Common myeloid progenitor, CD34-positive (primary cell): ENCODE results near the gene KCNQ5.
A peak's percentile ranks its signal among the peaks of the same experiment; 100 is the strongest.
"Not testable (repeated sequence)": the region's sequence is repeated elsewhere in the genome, so short reads cannot be mapped to it uniquely, and the experiment has no call there.

Experiments
- CTCF ChIA-PET: fragments of 350-600 bp; sonication (Branson Sonifier 250); formaldehyde crosslinking; loops from one replicate; lab custom pipeline; 2021; ENCODE audit warnings: antibody characterized with exemption; lab: Charles Lee
- POLR2A ChIA-PET: fragments of 350-600 bp; sonication (Branson Sonifier 250); formaldehyde crosslinking; loops from one replicate; lab custom pipeline; 2021; ENCODE audit warnings: antibody characterized with exemption; lab: Charles Lee
- DNase-seq, 3 donors: peaks; one replicate each; pipeline versions ENCODE4 v3.0.0 to v3.0.0-alpha.2; 2013
- H3K27ac ChIP-seq, 2 experiments: 1 replicate in 1 of 2; 2 replicates in 1 of 2; pipeline ENCODE4 v1.7.0; 2013; ENCODE audit warnings: inconsistent platforms in 2 of 2, low read length in 2 of 2, mild to moderate bottlenecking in 2 of 2, low read depth in 1 of 2, moderate library complexity in 1 of 2; ENCODE audit not compliant: severe bottlenecking in 2 of 2, insufficient read depth in 1 of 2, poor library complexity in 1 of 2
- H3K27me3 ChIP-seq, 5 experiments: replicated peaks in 2 of 5; 1 replicate in 3 of 5; 2 replicates in 2 of 5; pipeline versions ENCODE4 v1.6.1 to v1.7.0; 2013; ENCODE audit warnings: low read length in 4 of 5, mild to moderate bottlenecking in 2 of 5, moderate library complexity in 2 of 5, inconsistent platforms in 1 of 5; ENCODE audit not compliant: insufficient read depth in 5 of 5, control insufficient read depth in 4 of 5
- H3K36me3 ChIP-seq, 4 experiments: 1 replicate in 2 of 4; 2 replicates in 2 of 4; pipeline versions ENCODE4 v1.6.1 to v1.7.0; 2013; ENCODE audit warnings: low read length in 3 of 4, control low read depth in 1 of 4, mild to moderate bottlenecking in 1 of 4; ENCODE audit not compliant: control insufficient read depth in 4 of 4, insufficient read depth in 4 of 4
- H3K4me1 ChIP-seq, 4 experiments: 1 replicate in 3 of 4; 2 replicates in 1 of 4; pipeline versions ENCODE4 v1.6.1 to v1.7.1; 2013; ENCODE audit warnings: low read length in 3 of 4, mild to moderate bottlenecking in 3 of 4, control low read depth in 1 of 4, inconsistent platforms in 1 of 4, moderate library complexity in 1 of 4; ENCODE audit not compliant: control insufficient read depth in 4 of 4, insufficient read depth in 4 of 4; ENCODE audit errors: control extremely low read depth in 1 of 4
- H3K4me3 ChIP-seq, 7 experiments: 1 replicate in 4 of 7; 2 replicates in 3 of 7; pipeline versions ENCODE4 v1.5.1 to v1.7.0; 2013; ENCODE audit warnings: mild to moderate bottlenecking in 7 of 7, low read length in 6 of 7, moderate library complexity in 6 of 7, inconsistent platforms in 2 of 7, low read depth in 2 of 7, control low read depth in 1 of 7; ENCODE audit not compliant: insufficient read depth in 4 of 7, control insufficient read depth in 1 of 7; ENCODE audit errors: extremely low read depth in 1 of 7
- H3K9me3 ChIP-seq, 5 experiments: 1 replicate in 4 of 5; 2 replicates in 1 of 5; pipeline versions ENCODE4 v1.6.1 to v1.7.1; 2013; ENCODE audit warnings: low read length in 4 of 5, mild to moderate bottlenecking in 2 of 5, inconsistent platforms in 1 of 5, low read depth in 1 of 5, moderate library complexity in 1 of 5; ENCODE audit not compliant: control insufficient read depth in 4 of 5, insufficient read depth in 2 of 5; ENCODE audit errors: control extremely low read depth in 1 of 5
- WGBS: methylation state at CpG from one replicate; pipeline ENCODE4 v1.1.5; 2013; ENCODE audit not compliant: insufficient coverage; 5-methylcytosine and 5-hydroxymethylcytosine counted together

KCNQ5 gene

DNA sequence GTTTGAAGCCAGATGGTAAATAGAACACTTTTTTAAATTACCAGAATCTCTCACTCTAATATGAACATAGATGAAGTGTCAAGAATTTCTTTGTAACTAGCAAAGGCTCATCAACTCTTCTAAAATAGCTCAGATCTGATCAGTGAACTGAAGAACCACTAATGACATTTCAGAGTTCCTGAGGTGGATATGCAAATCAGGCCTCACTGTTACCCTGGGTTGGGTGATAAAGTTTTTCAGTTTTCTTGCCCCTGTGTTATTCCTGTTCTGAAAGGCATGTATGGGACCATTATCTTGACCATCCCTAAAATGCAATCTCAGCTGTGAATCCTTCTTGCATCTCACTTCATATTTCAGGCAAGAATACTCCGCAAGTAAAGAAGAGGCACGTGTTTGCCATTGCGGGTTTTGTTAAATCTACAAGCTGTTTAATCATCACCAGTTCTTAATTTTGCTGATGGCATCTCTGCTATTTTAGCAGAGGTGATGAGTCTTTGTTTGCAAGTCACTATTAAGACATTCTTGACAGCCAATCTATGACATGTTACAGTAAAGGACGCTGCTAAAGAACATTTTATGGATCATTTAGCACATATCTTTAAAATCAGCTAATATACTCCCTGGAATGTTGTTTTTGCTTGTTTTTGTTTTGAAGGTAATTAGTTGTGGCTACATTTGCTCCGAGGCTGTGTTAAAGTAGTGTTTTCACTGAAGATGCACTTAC lies 555.5 kb downstream of the KCNQ5 start:
- no peak overlapping the region for H3K27ac ChIP-seq
- H3K36me3 ChIP-seq: peaks cover 0 to 10% (median 6%) of the 10 kb centered on the region in 4 experiments
- H3K9me3 ChIP-seq: no peaks in the 10 kb centered on the region
- no peaks in the 10 kb centered on the region for H3K27me3 ChIP-seq
- POLR2A ChIA-PET: no interaction called here
- H3K4me3 ChIP-seq: no peak overlapping the region
- H3K4me1 ChIP-seq: peaks cover 0 to 3% (median 0%) of the 10 kb centered on the region in 4 experiments
- WGBS: 96% methylated on average over 3 of the region's 5 CpGs
- DNase-seq: no peak
- CTCF ChIA-PET: interaction anchor here (1.2 kb wide), 2 partner anchors 12 to 561 kb away, joined by 3 read pairs; no protein-coding TSS in a partner anchor

DNA sequence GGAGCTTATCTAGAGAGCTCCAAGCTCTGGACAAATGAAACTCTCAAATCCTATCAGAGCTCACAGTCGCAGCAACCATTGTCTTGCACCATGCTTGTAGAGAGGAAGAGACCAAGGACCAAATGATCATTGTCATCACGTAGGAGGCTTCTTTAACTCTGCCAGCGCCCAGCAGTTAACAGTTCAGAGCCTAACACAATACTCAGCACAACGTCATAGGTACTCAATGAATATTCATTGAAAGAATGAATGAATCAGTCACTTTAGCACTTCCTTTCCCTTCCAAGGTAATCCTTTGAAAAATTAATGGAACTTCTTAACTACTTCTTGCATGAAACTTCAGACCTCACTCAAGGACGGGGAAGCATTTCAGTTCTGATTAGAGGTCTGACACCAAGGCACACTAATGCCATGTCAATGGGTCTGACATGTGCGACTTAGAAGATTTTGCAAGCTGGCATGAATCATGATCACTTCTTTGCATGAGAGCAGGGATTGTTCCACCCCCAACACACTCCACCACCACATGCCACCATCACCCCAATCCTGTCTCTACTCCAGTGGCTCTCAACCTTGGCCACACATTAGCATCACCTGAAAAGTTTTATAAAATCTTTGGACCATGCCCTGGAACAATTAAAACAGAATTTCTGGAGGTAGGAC lies 558.3 kb downstream of the KCNQ5 start:
- POLR2A ChIA-PET: no interaction called here
- Histone ChIP-seq H3K36me3 (peaks cover 0 to 6% (median 3%) of the 10 kb centered on the region in 4 experiments), H3K4me3 (peak overlapping the region in 1 of 7 experiments; percentile 78), H3K27ac (no peak overlapping the region), H3K9me3 (no peaks in the 10 kb centered on the region), H3K4me1 (peaks cover 0 to 3% (median 0%) of the 10 kb centered on the region in 4 experiments), H3K27me3 (no peaks in the 10 kb centered on the region)
- peak in 1 of 3 donors; percentile 8 for DNase-seq
- CTCF ChIA-PET: interaction anchor here (1.1 to 1.2 kb wide), 2 partner anchors 564 to 768 kb away, joined by 3 to 4 read pairs; no protein-coding TSS in a partner anchor
- 97% methylated on average over 4 of the region's 6 CpGs for WGBS

DNA sequence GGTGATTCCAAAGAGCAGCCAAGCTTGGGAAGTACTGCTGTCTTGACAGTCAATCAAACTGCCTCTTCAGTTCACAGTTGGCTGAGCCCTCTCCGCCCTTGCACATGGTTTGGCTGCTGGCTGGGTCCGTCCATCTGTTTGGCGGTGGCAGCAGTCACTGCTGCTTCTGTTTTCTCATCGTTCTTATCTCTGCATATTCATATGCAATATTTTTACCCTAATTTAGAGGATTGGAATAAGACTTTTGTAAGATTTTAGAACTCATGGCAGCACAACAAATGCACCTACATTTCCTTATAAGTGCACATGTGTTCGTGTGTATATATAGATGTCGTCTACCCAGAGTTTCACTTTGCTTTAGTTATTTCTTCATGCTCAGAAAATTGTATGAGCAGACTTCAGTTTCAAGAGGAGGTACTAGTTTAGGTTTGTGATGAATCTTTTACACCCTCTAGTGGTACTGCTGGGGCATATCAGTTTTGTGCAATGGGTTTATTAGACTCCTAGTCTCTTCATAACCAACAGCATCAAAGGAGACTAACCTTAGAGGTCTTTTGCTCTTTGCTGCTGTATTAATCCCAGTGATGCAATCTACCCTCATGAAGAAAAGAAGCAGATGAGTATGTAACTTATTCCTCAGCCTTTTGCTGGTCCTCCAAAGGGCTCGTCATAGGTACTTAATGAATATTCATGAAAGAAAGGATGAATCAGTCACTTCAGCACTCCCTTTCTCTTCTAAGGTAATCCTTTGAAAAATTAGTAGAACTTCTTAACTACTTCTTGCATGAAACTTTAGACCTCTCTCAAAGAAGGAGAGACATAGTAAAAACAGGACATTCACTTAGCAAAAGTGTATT lies 559.1 kb downstream of the KCNQ5 start:
- POLR2A ChIA-PET: no interaction called here
- Histone ChIP-seq H3K4me3 (peak overlapping the region in 3 of 7 experiments; percentile 32 to 78 (median 54)), H3K27ac (no peak overlapping the region), H3K27me3 (no peaks in the 10 kb centered on the region), H3K36me3 (peaks cover 0 to 6% (median 3%) of the 10 kb centered on the region in 4 experiments), H3K4me1 (peaks cover 0 to 3% (median 0%) of the 10 kb centered on the region in 4 experiments), H3K9me3 (no peaks in the 10 kb centered on the region)
- no CpG with 5 or more reads among the region's 7 CpGs for WGBS
- CTCF ChIA-PET: interaction anchor here (1.0 to 1.6 kb wide), 6 partner anchors 9 to 769 kb away, joined by 3 to 9 read pairs (median 4); no protein-coding TSS in a partner anchor
- peak; percentile 60 to 78 (median 77) for DNase-seq

DNA sequence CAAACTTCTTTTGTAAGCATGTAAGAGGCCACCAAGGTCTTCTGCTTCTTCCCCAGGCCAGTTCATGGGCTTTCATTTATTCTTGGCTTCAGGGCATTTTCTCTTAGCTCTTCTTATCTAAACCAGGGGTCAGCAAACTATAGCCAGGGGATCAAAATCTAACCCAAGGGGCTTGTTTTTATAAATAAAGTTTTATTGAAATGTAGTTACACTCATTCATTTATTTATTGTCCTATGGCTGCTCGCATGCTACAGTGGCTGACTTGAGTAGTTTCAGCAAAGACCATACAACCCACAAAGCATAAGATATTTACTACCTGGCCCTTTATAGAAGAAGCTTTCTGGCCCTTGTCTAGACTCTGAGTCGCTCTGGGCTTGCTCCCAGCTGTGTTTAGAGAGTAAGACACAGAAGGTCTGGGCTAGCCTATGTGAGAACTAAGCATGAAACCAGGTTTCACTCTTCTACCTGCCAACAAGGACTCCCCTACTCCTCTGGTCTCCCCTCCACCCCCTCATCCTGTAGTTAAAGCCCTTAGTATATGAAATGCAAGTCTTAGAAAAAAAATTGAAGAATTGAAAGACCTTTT lies 560.2 kb downstream of the KCNQ5 start:
- Histone ChIP-seq H3K27me3 (no peaks in the 10 kb centered on the region), H3K4me3 (no peak overlapping the region), H3K36me3 (peaks cover 0 to 6% (median 0%) of the 10 kb centered on the region in 4 experiments), H3K9me3 (no peaks in the 10 kb centered on the region), H3K4me1 (peaks cover 0 to 3% (median 0%) of the 10 kb centered on the region in 4 experiments), H3K27ac (no peak overlapping the region)
- ChIA-PET CTCF (interaction anchor here (0.8 to 1.6 kb wide), 9 partner anchors 10 to 770 kb away, joined by 3 to 9 read pairs (median 3); no protein-coding TSS in a partner anchor), POLR2A (no interaction called here)
- no CpG with 5 or more reads among the region's 2 CpGs for WGBS
- DNase-seq: no peak

DNA sequence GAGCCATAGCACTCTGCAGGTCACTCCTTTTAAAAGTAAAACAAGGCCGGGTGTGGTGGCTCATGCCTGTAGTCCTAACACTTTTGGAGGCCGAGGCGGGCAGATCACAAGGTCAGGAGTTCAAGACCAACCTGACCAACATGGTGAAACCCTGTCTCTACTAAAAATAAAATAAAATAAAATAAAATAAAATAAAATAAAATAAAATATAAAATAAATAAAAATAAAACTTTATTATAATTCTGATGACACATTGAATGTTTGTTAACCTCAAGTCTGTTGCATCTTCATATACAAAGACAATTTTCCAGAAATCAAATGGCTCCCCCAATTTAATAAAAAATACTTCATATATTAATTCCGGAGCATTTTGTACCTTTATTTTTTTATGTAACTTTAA lies 571.4 kb downstream of the KCNQ5 start:
- POLR2A ChIA-PET, H3K4me1 ChIP-seq, DNase-seq, H3K4me3 ChIP-seq, CTCF ChIA-PET, H3K9me3 ChIP-seq, H3K27me3 ChIP-seq, H3K27ac ChIP-seq: not testable (repeated sequence)
- H3K36me3 ChIP-seq: peaks cover 0 to 28% (median 12%) of the 10 kb centered on the region in 4 experiments
- WGBS: 100% methylated on average over 2 of the region's 4 CpGs

DNA sequence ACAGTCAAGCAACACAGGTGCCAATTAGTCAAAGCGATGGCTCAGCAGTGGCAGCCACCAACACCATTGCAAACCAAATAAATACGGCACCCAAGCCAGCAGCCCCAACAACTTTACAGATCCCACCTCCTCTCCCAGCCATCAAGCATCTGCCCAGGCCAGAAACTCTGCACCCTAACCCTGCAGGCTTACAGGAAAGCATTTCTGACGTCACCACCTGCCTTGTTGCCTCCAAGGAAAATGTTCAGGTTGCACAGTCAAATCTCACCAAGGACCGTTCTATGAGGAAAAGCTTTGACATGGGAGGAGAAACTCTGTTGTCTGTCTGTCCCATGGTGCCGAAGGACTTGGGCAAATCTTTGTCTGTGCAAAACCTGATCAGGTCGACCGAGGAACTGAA lies 572.9 kb downstream of the KCNQ5 start:
- WGBS: 100% methylated on average over 7 of the region's 7 CpGs
- H3K27me3 ChIP-seq: no peaks in the 10 kb centered on the region
- DNase-seq: no peak
- no peaks in the 10 kb centered on the region for H3K4me1 ChIP-seq
- POLR2A ChIA-PET: no interaction called here
- H3K36me3 ChIP-seq: peaks cover 0 to 28% (median 12%) of the 10 kb centered on the region in 4 experiments
- H3K9me3 ChIP-seq: no peaks in the 10 kb centered on the region
- no peak overlapping the region for H3K27ac ChIP-seq
- H3K4me3 ChIP-seq: no peak overlapping the region
- CTCF ChIA-PET: no interaction called here
